ENCODE data around the gene RSKR. TPM values are rescaled to one million over a fixed set of nuclear protein-coding genes. Genes with fewer than 3 reads are reported as not detected.
A peak's percentile ranks its signal among the peaks of the same experiment; 100 is the strongest.

Gene RSKR
- total and polyA plus RNA-seq, 2 of the 4 experiments (the other 2 are of a cell fraction), result 2.2 to 6.8 TPM

DNA sequence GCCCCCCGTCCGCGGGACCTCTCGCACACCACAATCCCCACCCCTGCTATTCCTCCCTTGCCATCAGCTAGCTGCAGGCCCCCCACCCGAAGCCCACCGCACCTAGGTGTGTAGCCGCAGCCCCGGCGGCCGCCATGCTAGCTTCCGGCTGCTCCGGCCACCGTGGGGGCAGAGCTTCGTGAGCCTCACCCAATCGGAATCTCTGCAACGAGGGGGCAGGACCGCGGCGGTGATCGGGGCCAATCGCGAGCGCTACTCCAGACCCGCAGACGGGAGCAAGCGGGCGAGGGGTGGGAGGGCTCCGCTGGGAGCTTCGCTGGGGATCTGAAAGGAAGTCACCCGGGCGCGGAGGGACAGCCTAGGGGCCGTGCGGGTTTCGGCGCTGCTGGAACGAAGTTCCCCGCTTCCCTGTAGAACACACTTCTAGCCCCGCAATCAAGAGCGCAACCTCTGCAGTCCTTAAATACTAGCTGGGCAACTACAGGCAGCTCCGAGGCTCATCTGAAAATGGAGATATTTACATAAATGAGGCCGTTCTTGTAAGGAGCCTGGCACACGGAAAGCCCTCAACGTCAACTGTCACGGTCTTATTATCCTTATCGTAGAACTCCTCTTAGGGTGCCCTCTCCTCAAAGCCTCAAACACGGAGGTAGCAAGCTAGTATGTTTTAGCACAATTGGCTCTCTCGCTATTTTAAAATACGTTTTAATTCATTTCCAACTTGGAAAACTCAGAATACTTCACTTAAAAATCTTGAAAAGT lies 42.4 kb downstream of the RSKR start, which contains the start of gene PIGS:
Gene PIGS, minus strand, starts transcription at position 164 of the 762 bp plus-strand sequence. Its CDS starts 28 bp downstream, at position 136.
- no TSS peak for BruUV-seq (replicated peaks)
- Histone ChIP-seq H3K4me2 (ENCODE audit: low read depth, low read length) (peak within 1 kb of the TSS; percentile 100), H3K9me3 (ENCODE audit: control insufficient read depth, insufficient read depth, low read length) (no peaks in the 10 kb centered on the region), H4K20me1 (ENCODE audit: insufficient read depth, low read length) (peaks cover 5% of the 10 kb centered on the region; the same call in 1 of the 2 replicates), H3K56ac (ENCODE audit: extremely low read depth, insufficient read depth, low read length) (peak within 1 kb of the TSS; percentile 80), H3K4me3 (ENCODE audit: insufficient read depth, low read depth, low read length) (peak within 1 kb of the TSS; percentile 85), H4K8ac (ENCODE audit: low read depth in 2 of 2, low read length in 2 of 2) (peak within 1 kb of the TSS; percentile 10 to 86; a peak in 3 of 4 replicates), H4K5ac (ENCODE audit: low read depth, low read length) (peak within 1 kb of the TSS; percentile 86), H2BK5ac (ENCODE audit: low read depth, low read length, poor library complexity, severe bottlenecking) (peak within 1 kb of the TSS; percentile 77), H2AFZ (replicated peaks; ENCODE audit: low read length, poor library complexity) (peak within 1 kb of the TSS; percentile 96), H4K91ac (ENCODE audit: insufficient read depth, low read depth, low read length) (peak within 1 kb of the TSS; percentile 19; the same call in 1 of the 2 replicates), H3K79me1 (ENCODE audit: low read depth in 1 of 2, low read length in 2 of 2) (peaks cover 20 to 32% of the 10 kb centered on the region in 2 experiments), H3K14ac (replicated peaks; ENCODE audit: low read depth, low read length) (peak within 1 kb of the TSS; percentile 94), H3K23ac (ENCODE audit: low read depth, low read length) (peak within 1 kb of the TSS; percentile 93), H3K36me3 (ENCODE audit: control insufficient read depth, insufficient read depth, low read length) (peaks cover 16% of the 10 kb centered on the region), H3K9me1 (ENCODE audit: insufficient read depth, low read length) (peaks cover 9% of the 10 kb centered on the region; the same call in 1 of the 2 replicates), H2BK20ac (ENCODE audit: low read depth, low read length) (no peak within 1 kb of the TSS), H2BK120ac (ENCODE audit: low read depth, low read length) (peak within 1 kb of the TSS; percentile 56; the same call in 1 of the 2 replicates), H3K9ac (ENCODE audit: low read depth, low read length) (peak within 1 kb of the TSS; percentile 87), H3K18ac (ENCODE audit: low read depth, low read length) (peak within 1 kb of the TSS; percentile 81; the same call in 1 of the 2 replicates), H3K27me3 (ENCODE audit: control insufficient read depth, insufficient read depth, low read length) (no peaks in the 10 kb centered on the region), H2AK5ac (ENCODE audit: low read depth, low read length) (peak within 1 kb of the TSS; percentile 79), H3K4me1 (ENCODE audit: control insufficient read depth, insufficient read depth, low read length) (peaks cover 6% of the 10 kb centered on the region; the same call in 1 of the 2 replicates), H3K27ac (ENCODE audit: insufficient read depth, low read length) (peak within 1 kb of the TSS; percentile 74), H2BK15ac (ENCODE audit: low read depth, low read length) (peak within 1 kb of the TSS; percentile 2; the same call in 1 of the 3 replicates), H3K4ac (ENCODE audit: low read depth, low read length) (peak within 1 kb of the TSS; percentile 69), H2AK9ac (replicated peaks; ENCODE audit: low read depth, low read length, poor library complexity) (peak within 1 kb of the TSS; percentile 93)
- dilution Hi-C loops (cut with HindIII; ENCODE audit: low sequenced_read_pairs, unreplicated experiment), result no loop called here
- DNase-seq (peak; percentile 87), ATAC-seq (ENCODE audit: low read depth) (peak; percentile 99)
- CTCF ChIA-PET, result interaction anchor here (1.0 to 1.9 kb wide), 3 partner anchors 18 to 20 kb away, joined by 3 to 6 read pairs (median 5); no protein-coding TSS in a partner anchor
- intact Hi-C loops (cut with micrococcal nuclease), result no loop called here
- POLR2A ChIA-PET (ENCODE audit: unreplicated experiment), result no interaction called here
- in situ Hi-C loops (cut with MboI; ENCODE audit: low sequenced_read_pairs), result no loop called here
- TF ChIP-seq MXI1 (IDR thresholded peaks at IDR 0.05; ENCODE audit: borderline replicate concordance, low read depth, low read length) (0 out of 2 replicates have a peak, but pooled peaks have one; percentile 38), FOS (IDR thresholded peaks at IDR 0.05; ENCODE audit: low read depth, low read length) (no peak), BHLHE40 (IDR thresholded peaks at IDR 0.05; ENCODE audit: low read depth, low read length) (no peak), RCOR1 (IDR thresholded peaks at IDR 0.05; ENCODE audit: insufficient replicate concordance, low read length) (no peak), MAZ (IDR thresholded peaks at IDR 0.05; ENCODE audit: borderline replicate concordance, low read depth, low read length) (peak; percentile 88)
- 0% methylated on average over 5 of the region's 49 CpGs; no CpG with 5 or more reads in 1 of the 2 experiments for WGBS, 2 experiments (ENCODE audit: extremely low coverage in 2 of 2, insufficient read length in 1 of 2)
